HG02852 (cell line): ENCODE data around the gene IL20.

Experiments used
- ATAC-seq: cut with Tn5 transposase; IDR thresholded peaks from one replicate; pipeline ENCODE4 v1.9.1; 2021; ENCODE audit warnings: mild to moderate bottlenecking, moderate library complexity; ENCODE audit not compliant: unreplicated experiment

IL20 gene, protein sequence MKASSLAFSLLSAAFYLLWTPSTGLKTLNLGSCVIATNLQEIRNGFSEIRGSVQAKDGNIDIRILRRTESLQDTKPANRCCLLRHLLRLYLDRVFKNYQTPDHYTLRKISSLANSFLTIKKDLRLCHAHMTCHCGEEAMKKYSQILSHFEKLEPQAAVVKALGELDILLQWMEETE

DNA sequence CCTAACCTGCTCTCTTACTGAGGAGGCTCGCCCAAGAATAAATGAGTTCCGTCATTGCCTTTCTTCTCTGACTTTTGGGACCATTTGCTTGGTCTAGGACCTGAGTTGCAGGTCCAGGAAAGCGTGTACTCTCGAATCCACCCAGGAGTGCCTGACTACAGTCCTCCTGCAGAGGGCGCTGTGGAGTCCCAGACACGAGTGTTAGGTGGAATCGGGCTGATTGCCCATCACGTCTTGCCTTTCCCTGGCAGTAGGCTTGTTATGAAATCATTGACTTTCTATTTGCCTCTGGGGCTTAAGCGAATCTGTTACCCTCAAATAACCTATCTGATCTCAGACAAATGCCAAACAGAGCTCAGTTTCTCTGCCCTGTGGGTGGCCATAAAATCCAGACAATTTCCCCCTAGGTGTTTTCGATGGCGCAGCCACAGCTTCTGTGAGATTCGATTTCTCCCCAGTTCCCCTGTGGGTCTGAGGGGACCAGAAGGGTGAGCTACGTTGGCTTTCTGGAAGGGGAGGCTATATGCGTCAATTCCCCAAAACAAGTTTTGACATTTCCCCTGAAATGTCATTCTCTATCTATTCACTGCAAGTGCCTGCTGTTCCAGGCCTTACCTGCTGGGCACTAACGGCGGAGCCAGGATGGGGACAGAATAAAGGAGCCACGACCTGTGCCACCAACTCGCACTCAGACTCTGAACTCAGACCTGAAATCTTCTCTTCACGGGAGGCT lies at the start of gene IL20:
TSS of gene IL20 (plus strand) at position 685 of the 733 bp plus-strand sequence. CDS start 230 bp downstream, outside the sequence.
- no peak for ATAC-seq

DNA sequence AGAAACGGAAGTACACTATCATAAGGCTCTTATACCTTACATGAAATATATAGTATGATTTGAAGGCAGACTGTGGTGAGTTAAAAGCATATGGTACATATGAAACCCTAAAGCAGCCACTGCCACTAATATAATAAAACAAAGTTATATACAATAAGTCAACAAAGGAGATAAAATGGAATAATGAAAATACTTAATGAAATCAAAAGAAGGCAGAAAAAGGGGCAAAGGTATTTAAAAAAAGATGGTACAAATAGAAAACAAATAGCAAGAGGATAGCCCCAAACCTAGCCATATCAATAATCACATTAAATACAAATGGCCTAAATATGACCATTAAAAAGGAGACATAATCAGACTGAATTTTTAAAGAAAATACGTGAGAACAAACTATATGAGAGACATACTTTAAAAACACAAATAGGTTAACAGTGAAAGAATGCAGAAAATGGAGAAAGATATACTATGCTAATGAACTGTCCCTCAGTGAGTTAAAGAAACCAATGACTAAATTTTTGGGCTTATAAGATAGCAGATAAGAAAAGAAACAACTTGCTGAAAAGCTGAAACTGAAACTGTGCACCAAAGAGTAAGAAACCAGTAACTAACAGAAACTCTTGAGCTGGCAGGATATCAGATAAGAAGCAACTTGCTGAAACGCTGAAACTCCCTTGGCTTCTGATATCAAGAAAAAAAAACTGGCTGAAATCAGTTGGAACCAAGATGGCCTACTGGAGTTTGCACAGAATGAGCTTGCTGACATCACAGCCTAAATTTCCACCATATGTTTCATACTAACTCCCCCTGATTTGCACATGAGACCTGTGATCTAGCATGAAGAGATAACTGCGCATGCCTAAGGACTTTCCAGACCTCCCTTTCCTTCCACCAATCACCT lies 48.8 kb upstream of the IL20 start:
- peak; percentile 63 for ATAC-seq

DNA sequence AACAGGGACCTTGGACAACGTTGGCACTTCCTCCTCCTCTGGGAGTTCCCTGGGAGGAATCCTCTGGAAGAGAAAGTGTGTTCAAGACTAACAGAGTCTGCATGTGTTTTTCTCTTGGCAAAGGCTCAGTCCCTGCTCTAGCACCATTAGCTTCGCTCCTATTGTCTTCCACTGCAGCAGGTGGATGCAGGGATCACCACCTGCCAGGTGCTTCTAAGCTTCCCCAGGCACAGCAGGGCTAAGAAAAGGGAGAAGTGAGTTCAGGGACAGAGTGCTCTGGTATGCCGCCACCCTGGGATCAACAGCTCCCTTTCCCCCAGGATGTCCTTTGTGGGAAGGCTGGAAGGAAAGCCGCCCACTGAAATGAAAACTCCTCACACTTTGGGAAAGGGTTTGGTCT lies 43.9 kb upstream of the IL20 start:
- ATAC-seq, result no peak

GRCh38 chr1:206823727-206824126 lies 41.7 kb upstream of the IL20 start:
- ATAC-seq, result no peak

DNA sequence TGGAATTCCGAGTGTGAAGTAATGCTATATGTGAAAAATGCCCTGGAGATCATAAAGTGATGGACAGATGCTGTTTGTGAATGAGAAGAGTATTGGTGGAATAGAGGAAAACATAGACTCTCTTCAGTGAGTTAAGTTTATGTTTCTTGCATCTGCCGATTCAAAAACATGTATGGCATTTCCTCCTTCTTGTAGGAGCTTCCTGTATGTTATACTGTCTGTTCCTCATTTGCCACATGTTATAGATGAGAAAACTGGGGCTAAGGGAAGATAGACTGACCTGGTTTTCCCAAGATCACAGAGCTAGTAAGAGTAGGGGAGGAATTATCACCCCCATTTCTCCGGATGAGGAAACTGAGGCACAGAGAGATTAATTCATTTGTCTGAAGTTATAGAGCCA lies 41.1 kb upstream of the IL20 start:
- ATAC-seq, result no peak

- no peak for ATAC-seq
Observed at GRCh38 chr1:206826394-206826793, 39.0 kb upstream of the IL20 start.

GRCh38 chr1:206828061-206828460 lies 37.4 kb upstream of the IL20 start:
- no peak for ATAC-seq

DNA sequence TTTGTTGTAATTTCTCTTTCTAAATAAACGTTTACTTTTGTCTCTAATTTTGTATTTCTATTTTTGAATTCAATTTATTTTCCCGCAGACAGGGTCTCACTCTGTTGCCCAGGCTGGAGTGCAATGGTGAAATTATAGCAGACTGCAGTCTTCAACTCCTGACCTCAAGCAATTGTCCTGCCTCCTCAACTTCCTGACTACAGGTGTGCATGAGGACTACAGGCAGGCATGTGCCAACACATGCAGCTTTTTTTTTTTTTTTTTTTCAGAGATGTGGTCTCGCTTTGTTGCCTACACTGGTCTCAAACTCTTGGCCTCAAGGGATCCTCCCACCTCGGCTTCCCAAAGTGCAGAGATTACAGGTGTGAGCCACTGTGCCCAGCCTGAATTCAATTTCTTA lies 36.7 kb upstream of the IL20 start:
- no peak for ATAC-seq

GRCh38 chr1:206829282-206829681 lies 36.1 kb upstream of the IL20 start:
- no peak for ATAC-seq

DNA sequence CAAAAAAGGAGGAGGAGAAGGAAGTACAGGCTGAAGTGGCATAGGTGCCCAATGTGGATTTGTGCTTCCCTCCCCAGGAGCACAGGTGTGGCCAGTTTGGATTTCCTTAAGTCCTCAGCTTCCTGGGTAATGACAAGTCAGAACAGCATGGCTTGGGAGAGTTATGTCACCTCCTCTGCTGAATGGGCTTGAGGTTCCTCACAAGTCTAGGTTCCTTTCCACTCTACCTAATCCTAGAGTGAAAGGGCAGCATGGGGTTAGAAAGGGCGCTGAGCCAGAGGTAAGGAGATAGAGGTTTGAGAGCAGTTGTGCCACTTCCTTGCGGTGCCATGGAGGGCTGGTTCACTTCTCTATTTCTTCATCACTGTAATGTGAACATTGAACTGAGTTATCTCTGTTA lies 35.5 kb upstream of the IL20 start:
- ATAC-seq, result no peak

- ATAC-seq, result no peak
Observed at GRCh38 chr1:206831650-206832049, 33.8 kb upstream of the IL20 start.

DNA sequence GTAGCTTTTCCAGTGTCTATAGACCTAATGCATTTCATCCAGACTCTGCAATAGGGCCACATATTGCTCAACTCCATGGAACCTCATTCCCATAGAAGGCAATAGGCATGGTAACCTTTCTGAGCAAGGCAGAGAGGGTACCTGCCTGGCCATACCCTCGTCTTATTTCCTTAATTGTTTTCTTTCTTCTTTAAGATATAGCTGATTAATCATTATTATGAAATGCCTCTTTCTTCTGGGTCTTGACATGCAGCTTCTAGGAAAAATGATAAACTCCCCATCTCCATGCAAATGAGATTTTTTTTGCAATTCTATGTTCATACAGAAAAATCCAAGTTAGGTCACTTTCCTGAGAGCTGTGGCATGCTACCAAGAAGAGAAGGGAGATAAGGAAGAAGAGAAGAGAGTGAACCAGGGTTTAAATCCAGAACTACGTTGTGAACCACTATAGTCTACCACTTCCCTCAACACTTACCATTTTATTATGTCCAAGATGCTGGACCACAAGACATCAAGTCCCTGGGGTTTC lies 33.0 kb upstream of the IL20 start:
- no peak for ATAC-seq

DNA sequence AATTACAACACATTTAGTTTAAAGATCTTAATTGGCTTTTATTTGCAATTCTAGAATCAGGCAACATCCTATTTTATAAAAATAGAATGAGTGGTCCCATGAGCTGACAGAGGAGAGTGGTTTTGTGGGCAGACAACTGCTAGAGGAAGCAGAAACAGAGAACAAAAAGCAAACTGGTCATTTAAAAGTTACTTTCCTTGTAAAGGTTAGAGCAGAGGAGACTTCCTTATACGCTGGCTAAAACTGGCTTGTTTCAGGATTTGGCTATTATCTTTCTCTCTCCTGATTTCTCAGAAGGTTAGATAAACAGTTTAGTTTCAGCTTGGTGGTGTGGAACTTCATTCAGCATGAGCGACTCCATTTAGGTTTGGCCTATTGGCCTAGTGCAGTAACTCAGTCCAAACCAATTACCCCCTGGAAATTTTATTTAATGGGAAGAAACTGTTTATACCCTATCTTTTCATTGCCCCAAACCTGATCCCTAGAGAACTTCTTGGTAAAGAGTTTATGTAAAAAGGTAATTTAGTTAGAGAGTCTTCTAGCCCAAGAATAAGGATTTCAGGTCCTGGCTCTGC lies 32.2 kb upstream of the IL20 start:
- no peak for ATAC-seq

GRCh38 chr1:206833801-206834200 lies 31.6 kb upstream of the IL20 start:
- ATAC-seq, result no peak

GRCh38 chr1:206834217-206834616 lies 31.2 kb upstream of the IL20 start:
- ATAC-seq, result no peak

DNA sequence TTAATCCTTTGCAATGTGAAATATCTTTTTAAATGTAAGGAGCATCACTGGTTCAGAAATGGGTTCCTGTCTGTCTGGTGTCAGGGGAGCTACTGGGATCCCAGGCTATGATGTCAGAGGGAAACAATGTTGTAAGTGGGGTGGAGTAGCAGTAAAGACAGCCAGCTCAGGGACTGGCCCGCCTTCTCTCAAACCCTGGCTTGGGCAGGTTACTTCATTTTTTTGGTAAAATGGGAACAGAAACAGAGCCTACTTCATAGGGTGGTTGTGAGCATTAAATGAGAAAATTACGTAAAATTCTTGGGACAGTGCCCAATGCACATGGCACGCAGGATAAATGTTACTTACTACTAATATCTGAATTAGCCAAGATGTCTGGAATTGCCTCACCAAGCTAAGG lies 30.7 kb upstream of the IL20 start:
- no peak for ATAC-seq

- no peak for ATAC-seq
Observed at GRCh38 chr1:206835186-206835585, 30.2 kb upstream of the IL20 start.

DNA sequence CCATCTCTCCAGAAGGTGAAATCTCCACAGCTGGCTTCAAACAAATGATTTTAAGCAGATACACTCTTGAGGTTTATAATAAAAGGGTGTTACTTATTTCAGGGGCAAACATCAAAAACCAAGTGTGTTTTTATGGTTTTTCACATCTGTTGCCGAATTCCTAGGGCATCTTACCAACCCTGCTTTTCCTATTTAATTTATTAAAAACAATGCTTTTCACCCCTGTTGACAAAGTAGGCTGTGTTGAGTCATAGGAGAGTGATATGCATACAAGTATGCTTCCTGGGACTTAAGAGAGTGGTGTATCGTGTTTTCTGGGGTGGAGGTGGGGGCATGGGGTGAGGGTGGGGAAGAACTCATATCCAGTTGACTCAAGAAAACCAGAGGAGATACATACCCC lies 29.3 kb upstream of the IL20 start:
- no peak for ATAC-seq

- ATAC-seq, result no peak
Observed at GRCh38 chr1:206839006-206839560, 26.3 kb upstream of the IL20 start.

DNA sequence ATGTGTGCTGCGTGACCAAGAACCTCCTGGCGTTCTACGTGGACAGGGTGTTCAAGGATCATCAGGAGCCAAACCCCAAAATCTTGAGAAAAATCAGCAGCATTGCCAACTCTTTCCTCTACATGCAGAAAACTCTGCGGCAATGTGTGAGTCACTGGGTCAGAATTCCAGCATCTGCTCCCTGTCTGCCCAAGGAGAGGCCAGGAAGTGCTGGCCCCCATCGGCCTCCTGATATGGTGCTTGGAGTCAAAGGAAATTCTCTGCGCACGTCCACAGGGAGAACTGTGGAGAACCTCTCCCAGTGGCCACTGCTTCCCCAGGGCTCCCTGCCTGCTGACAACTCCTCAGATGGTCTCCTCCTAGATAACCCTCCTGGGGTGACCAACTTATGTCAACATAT lies 25.6 kb upstream of the IL20 start:
- ATAC-seq, result no peak
